H9 (cell line): ENCODE results near the gene RHBDD2. TPM values are rescaled to one million over a fixed set of nuclear protein-coding genes. Genes with fewer than 3 reads are reported as not detected.
A peak's percentile ranks its signal among the peaks of the same experiment; 100 is the strongest.

Experiments
- DNase-seq: peaks from one replicate; pipeline ENCODE4 v3.0.0-alpha.2; 2017
- H2AFZ ChIP-seq: one replicate; pipeline ENCODE4 v1.6.1; 2013; ENCODE audit warnings: mild to moderate bottlenecking, low read length, control low read depth, moderate library complexity
- H2AK5ac ChIP-seq: 2 replicates; pipeline ENCODE4 v1.6.1; 2013; ENCODE audit warnings: low read length, control low read depth, mixed read lengths; ENCODE audit not compliant: insufficient read length
- H2BK120ac ChIP-seq: one replicate; pipeline ENCODE4 v1.6.1; 2013; ENCODE audit warnings: low read depth, mild to moderate bottlenecking, low read length, control low read depth, inconsistent platforms; ENCODE audit not compliant: poor library complexity, severe bottlenecking
- H2BK12ac ChIP-seq: 2 replicates; pipeline ENCODE4 v1.6.1; 2013; ENCODE audit warnings: low read length, control low read depth, mixed read lengths, low read depth; ENCODE audit not compliant: insufficient read length
- H2BK15ac ChIP-seq: 2 replicates; pipeline ENCODE4 v1.6.1; 2013; ENCODE audit warnings: low read depth, low read length, control low read depth
- H2BK20ac ChIP-seq: one replicate; pipeline ENCODE4 v1.6.1; 2013; ENCODE audit warnings: low read depth, mild to moderate bottlenecking, low read length, control low read depth, inconsistent platforms; ENCODE audit not compliant: poor library complexity, severe bottlenecking
- H2BK5ac ChIP-seq: 2 replicates; pipeline ENCODE4 v1.6.1; 2013; ENCODE audit warnings: low read length, control low read depth, mixed read lengths; ENCODE audit not compliant: insufficient read length
- H3K14ac ChIP-seq: 2 replicates; pipeline ENCODE4 v1.6.1; 2013; ENCODE audit warnings: low read length, control low read depth; ENCODE audit not compliant: insufficient read depth
- H3K18ac ChIP-seq: 2 replicates; pipeline ENCODE4 v1.6.1; 2013; ENCODE audit warnings: low read depth, mild to moderate bottlenecking, mixed read lengths, low read length, control low read depth; ENCODE audit not compliant: insufficient read length
- H3K23ac ChIP-seq: 2 replicates; pipeline ENCODE4 v1.6.1; 2013; ENCODE audit warnings: low read length, control low read depth, mixed read lengths, low read depth; ENCODE audit not compliant: insufficient read length
- H3K23me2 ChIP-seq: 2 replicates; pipeline ENCODE4 v1.6.1; 2013; ENCODE audit warnings: low read depth, mild to moderate bottlenecking, mixed read lengths, low read length, control low read depth; ENCODE audit not compliant: insufficient read length, poor library complexity, severe bottlenecking
- H3K27ac ChIP-seq: 2 replicates; pipeline ENCODE4 v1.5.1; 2013; ENCODE audit warnings: low read length, control low read depth, mixed read lengths, low read depth; ENCODE audit not compliant: insufficient read length
- H3K27me3 ChIP-seq: 2 replicates; pipeline ENCODE4 v1.6.1; 2013; ENCODE audit warnings: low read length, control low read depth, inconsistent platforms; ENCODE audit not compliant: insufficient read depth
- H3K4ac ChIP-seq: 2 replicates; pipeline ENCODE4 v1.6.1; 2013; ENCODE audit warnings: low read depth, mild to moderate bottlenecking, control low read depth, inconsistent platforms, low read length, moderate library complexity
- H3K4me1 ChIP-seq: 2 replicates; pipeline ENCODE4 v1.6.1; 2013; ENCODE audit warnings: low read length, control low read depth, inconsistent platforms; ENCODE audit not compliant: insufficient read depth
- H3K4me2 ChIP-seq: 2 replicates; pipeline ENCODE4 v1.6.1; 2013; ENCODE audit warnings: low read length, control low read depth, mixed read lengths; ENCODE audit not compliant: insufficient read length, insufficient read depth
- H3K56ac ChIP-seq: 2 replicates; pipeline ENCODE4 v1.6.1; 2013; ENCODE audit warnings: low read depth, mild to moderate bottlenecking, mixed read lengths, low read length, control low read depth; ENCODE audit not compliant: insufficient read length
- H3K79me1 ChIP-seq: 2 replicates; pipeline ENCODE4 v1.6.1; 2013; ENCODE audit warnings: low read depth, mild to moderate bottlenecking, moderate library complexity, low read length, control low read depth, inconsistent platforms; ENCODE audit not compliant: insufficient read depth, poor library complexity, severe bottlenecking
- H3K79me2 ChIP-seq: 2 replicates; pipeline ENCODE4 v1.6.1; 2013; ENCODE audit warnings: low read length, control low read depth, inconsistent platforms; ENCODE audit not compliant: insufficient read depth
- H3K9ac ChIP-seq: 2 replicates; pipeline ENCODE4 v1.6.1; 2013; ENCODE audit warnings: low read length, control low read depth, mixed read lengths; ENCODE audit not compliant: insufficient read length; ENCODE audit errors: extremely low read depth
- H3K9me3 ChIP-seq: one replicate; pipeline ENCODE4 v1.6.1; 2013; ENCODE audit warnings: low read depth, low read length, inconsistent platforms; ENCODE audit not compliant: control insufficient read depth
- H3T11ph ChIP-seq: one replicate; pipeline ENCODE4 v1.6.1; 2013; ENCODE audit warnings: mild to moderate bottlenecking, low read length, control low read depth, inconsistent platforms
- H4K20me1 ChIP-seq: one replicate; pipeline ENCODE4 v1.6.1; 2013; ENCODE audit not compliant: control insufficient read depth, insufficient read length, insufficient read depth
- H4K5ac ChIP-seq: 2 replicates; pipeline ENCODE4 v1.6.1; 2013; ENCODE audit warnings: low read depth, mild to moderate bottlenecking, mixed read lengths, low read length, control low read depth; ENCODE audit not compliant: insufficient read length
- H4K8ac ChIP-seq: replicated peaks from 2 replicates; pipeline ENCODE4 v1.6.1; 2013; ENCODE audit warnings: low read length, control low read depth, mixed read lengths, low read depth; ENCODE audit not compliant: insufficient read length
- H4K91ac ChIP-seq: 2 replicates; pipeline ENCODE4 v1.6.1; 2013; ENCODE audit warnings: low read depth, mild to moderate bottlenecking, moderate library complexity, mixed read lengths, low read length, control low read depth; ENCODE audit not compliant: insufficient read length
- H3K27ac Mint-ChIP-seq, 3 experiments: 2 replicates in 2 of 3; 3 replicates in 1 of 3; pipeline ENCODE4 v1.8.0; 2020 to 2021; ENCODE audit warnings: mixed read lengths in 3 of 3, mild to moderate bottlenecking in 1 of 3, moderate library complexity in 1 of 3
- H3K27me3 Mint-ChIP-seq: 2 replicates; pipeline ENCODE4 v1.8.0; 2021; ENCODE audit warnings: low read depth, mild to moderate bottlenecking, moderate library complexity, mixed read lengths
- H3K36me3 Mint-ChIP-seq, 3 experiments: 2 replicates in 2 of 3; 3 replicates in 1 of 3; pipeline ENCODE4 v1.8.0; 2020 to 2021; ENCODE audit warnings: low read depth in 3 of 3, mixed read lengths in 3 of 3; ENCODE audit not compliant: insufficient read depth in 1 of 3
- H3K4me1 Mint-ChIP-seq, 2 experiments: 2 replicates each; pipeline ENCODE4 v1.8.0; 2020; ENCODE audit warnings: mixed read lengths in 2 of 2
- H3K4me3 Mint-ChIP-seq, 2 experiments: 2 replicates in 1 of 2; 3 replicates in 1 of 2; pipeline ENCODE4 v1.8.0; 2020 to 2021; ENCODE audit warnings: mild to moderate bottlenecking in 2 of 2, mixed read lengths in 2 of 2, moderate library complexity in 1 of 2
- H3K9me3 Mint-ChIP-seq, 2 experiments: 2 replicates in 1 of 2; 3 replicates in 1 of 2; pipeline ENCODE4 v1.8.0; 2020; ENCODE audit warnings: mild to moderate bottlenecking in 2 of 2, mixed read lengths in 2 of 2, moderate library complexity in 1 of 2
- WGBS: extraction: QIAGEN DNeasy Blood & Tissue Kit; methylation state at CpG from one replicate; pipeline ENCODE4 v1.1.7; 2013; ENCODE audit warnings: missing lambda C conversion rate, low lambda C conversion rate, mixed read lengths; ENCODE audit not compliant: insufficient read length; ENCODE audit errors: extremely low coverage; 5-methylcytosine and 5-hydroxymethylcytosine counted together
- total RNA-seq: library from RNA; stranded (reverse); gene quantifications from 2 replicates; pipeline ENCODE4 v1.2.1, GENCODE V29; 2021
- TF ChIP-seq, protein P1 (sequence below): fragments of 200-600 bp; sonication (generic); conservative IDR thresholded peaks from 3 replicates; pipeline ENCODE4 v1.8.0; 2021; ENCODE audit warnings: antibody characterized with exemption, mild to moderate bottlenecking

Gene RHBDD2
- total RNA-seq, 1 experiment from 2014 or later, result 30.0 TPM

DNA sequence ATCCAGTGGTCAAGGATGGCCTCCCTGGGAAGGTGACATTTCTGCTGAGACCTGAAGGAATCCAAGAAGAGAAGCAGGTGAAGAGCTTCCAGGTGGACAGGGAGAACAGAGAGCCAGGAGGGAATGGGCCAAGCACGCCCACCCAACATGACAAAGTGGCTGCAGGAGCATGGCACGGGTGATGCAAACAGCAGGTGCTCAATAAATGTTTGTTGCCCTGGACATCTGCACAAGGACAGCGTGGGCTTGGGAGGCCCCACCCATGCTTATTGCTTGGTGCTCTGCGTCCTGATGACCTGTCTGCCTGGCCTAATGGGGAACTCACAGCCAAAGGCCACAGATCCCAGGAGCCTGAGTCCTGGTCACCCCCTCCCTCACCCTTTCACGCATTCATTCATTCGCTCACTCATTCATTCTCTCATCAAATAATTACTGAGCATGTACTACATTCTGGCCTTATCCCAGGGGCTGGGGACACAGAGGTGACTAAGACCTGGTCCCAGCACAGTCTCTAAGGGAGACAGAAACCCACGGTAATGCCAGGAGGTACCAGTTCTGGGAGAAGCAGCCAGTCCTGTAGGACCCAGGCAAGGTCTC is 13.1 kb downstream of the RHBDD2 start:
- H4K5ac ChIP-seq, result no peak overlapping the region
- H3K27me3 Mint-ChIP-seq, result no peaks in the 10 kb centered on the region; the same call in none of the 2 replicates
- H3K14ac ChIP-seq, result no peak overlapping the region
- H3K4me2 ChIP-seq, result no peak overlapping the region
- H3K4me3 Mint-ChIP-seq, result no peak overlapping the region
- no peaks in the 10 kb centered on the region for H3K79me1 ChIP-seq
- no peak overlapping the region for H3K9ac ChIP-seq
- H3K27me3 ChIP-seq, result no peaks in the 10 kb centered on the region
- peak overlapping the region in 1 of 3 experiments; percentile 86; a peak in 1 of 7 replicates for H3K27ac Mint-ChIP-seq
- no peak overlapping the region for H4K91ac ChIP-seq
- H3K23me2 ChIP-seq, result no peaks in the 10 kb centered on the region
- no peak overlapping the region for H4K8ac ChIP-seq
- H2BK5ac ChIP-seq, result no peak overlapping the region
- no peak overlapping the region for H3K18ac ChIP-seq
- H3K9me3 Mint-ChIP-seq, result no peaks in the 10 kb centered on the region
- H2BK15ac ChIP-seq, result no peak overlapping the region
- no peaks in the 10 kb centered on the region for H3K79me2 ChIP-seq
- no peak overlapping the region for H3K56ac ChIP-seq
- no peak overlapping the region for H2BK12ac ChIP-seq
- H4K20me1 ChIP-seq, result no peaks in the 10 kb centered on the region
- H3K9me3 ChIP-seq, result no peaks in the 10 kb centered on the region
- H2BK120ac ChIP-seq, result no peak overlapping the region
- DNase-seq, result no peak
- H2AK5ac ChIP-seq, result no peak overlapping the region
- H3T11ph ChIP-seq, result no peak overlapping the region
- no peak overlapping the region for H2AFZ ChIP-seq
- H3K4me1 ChIP-seq, result no peaks in the 10 kb centered on the region
- H3K4ac ChIP-seq, result no peak overlapping the region
- TF ChIP-seq, protein P1, sequence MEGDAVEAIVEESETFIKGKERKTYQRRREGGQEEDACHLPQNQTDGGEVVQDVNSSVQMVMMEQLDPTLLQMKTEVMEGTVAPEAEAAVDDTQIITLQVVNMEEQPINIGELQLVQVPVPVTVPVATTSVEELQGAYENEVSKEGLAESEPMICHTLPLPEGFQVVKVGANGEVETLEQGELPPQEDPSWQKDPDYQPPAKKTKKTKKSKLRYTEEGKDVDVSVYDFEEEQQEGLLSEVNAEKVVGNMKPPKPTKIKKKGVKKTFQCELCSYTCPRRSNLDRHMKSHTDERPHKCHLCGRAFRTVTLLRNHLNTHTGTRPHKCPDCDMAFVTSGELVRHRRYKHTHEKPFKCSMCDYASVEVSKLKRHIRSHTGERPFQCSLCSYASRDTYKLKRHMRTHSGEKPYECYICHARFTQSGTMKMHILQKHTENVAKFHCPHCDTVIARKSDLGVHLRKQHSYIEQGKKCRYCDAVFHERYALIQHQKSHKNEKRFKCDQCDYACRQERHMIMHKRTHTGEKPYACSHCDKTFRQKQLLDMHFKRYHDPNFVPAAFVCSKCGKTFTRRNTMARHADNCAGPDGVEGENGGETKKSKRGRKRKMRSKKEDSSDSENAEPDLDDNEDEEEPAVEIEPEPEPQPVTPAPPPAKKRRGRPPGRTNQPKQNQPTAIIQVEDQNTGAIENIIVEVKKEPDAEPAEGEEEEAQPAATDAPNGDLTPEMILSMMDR, result no peak
- WGBS, result no CpG with 5 or more reads among the region's 7 CpGs
- H3K36me3 Mint-ChIP-seq, result peaks cover 12 to 18% (median 18%) of the 10 kb centered on the region in 3 experiments
- no peak overlapping the region for H2BK20ac ChIP-seq
- H3K4me1 Mint-ChIP-seq, result peaks cover 2 to 3% of the 10 kb centered on the region in 2 experiments; a peak in 2 of 4 replicates
- H3K23ac ChIP-seq, result no peak overlapping the region
- no peak overlapping the region for H3K27ac ChIP-seq
